Mucosa of rectum (tissue), 2 donors: ENCODE measurements around the gene FKBP1A.
"Not testable (repeated sequence)": the region's sequence is repeated elsewhere in the genome, so short reads cannot be mapped to it uniquely, and the experiment has no call there.

Experiments used
- H3K27ac ChIP-seq, 2 donors: one replicate each; pipeline ENCODE4 v1.7.0; 2013; ENCODE audit warnings: inconsistent platforms in 2 of 2, low read depth in 2 of 2, low read length in 2 of 2
- H3K27me3 ChIP-seq, 2 donors: one replicate each; pipeline ENCODE4 v1.7.0; 2013; ENCODE audit warnings: low read length in 2 of 2; ENCODE audit not compliant: control insufficient read depth in 2 of 2, insufficient read depth in 2 of 2
- H3K36me3 ChIP-seq, 2 donors: one replicate each; pipeline ENCODE4 v1.7.0; 2013; ENCODE audit warnings: low read length in 2 of 2; ENCODE audit not compliant: control insufficient read depth in 2 of 2, insufficient read depth in 2 of 2
- H3K4me1 ChIP-seq, 2 donors: one replicate each; pipeline ENCODE4 v1.7.0; 2013; ENCODE audit warnings: low read length in 2 of 2, mild to moderate bottlenecking in 1 of 2; ENCODE audit not compliant: control insufficient read depth in 2 of 2, insufficient read depth in 2 of 2
- H3K4me3 ChIP-seq, 2 donors: one replicate each; pipeline ENCODE4 v1.7.0; 2013; ENCODE audit warnings: low read length in 2 of 2
- H3K9ac ChIP-seq, 2 donors: one replicate each; pipeline ENCODE4 v1.7.0; 2013; ENCODE audit warnings: low read length in 2 of 2, low read depth in 1 of 2, mild to moderate bottlenecking in 1 of 2
- H3K9me3 ChIP-seq, 2 donors: one replicate each; pipeline ENCODE4 v1.7.0; 2013; ENCODE audit warnings: low read length in 2 of 2; ENCODE audit not compliant: control insufficient read depth in 2 of 2
- donor health status: healthy.
- donor health status: Normal muscosa, but diverticular disease.

The FKBP1A gene

DNA sequence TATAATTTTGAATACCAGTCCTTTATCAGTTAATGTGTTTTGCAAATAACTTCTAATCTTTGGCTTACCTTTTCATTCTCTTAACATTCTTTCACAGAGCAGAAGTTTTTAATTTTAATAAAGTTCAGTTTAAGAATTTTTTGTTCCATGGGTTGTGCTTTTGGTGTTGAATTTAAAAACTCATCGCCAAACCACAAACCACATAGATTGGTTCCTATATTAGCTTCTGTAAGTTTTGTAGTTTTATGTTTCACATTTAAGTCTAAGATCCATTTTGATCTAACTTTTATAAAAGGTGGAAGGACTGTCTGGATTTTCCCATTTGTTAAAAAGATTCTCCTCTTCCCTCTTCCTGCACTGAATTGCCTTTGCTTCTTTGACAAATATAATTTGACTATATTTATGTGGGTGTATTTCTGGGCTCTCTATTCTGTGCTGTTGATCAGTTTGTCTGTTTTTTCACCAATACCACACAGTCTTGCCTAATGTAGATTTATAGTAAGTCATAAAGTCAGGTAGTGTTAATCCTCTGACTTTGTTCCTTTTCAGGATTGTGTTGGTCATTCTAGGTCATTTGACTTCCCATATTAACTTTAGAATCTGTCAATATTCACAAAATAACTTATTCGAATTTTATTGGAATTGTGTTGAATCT, 46.4 kb downstream of the FKBP1A start:
- H3K9ac ChIP-seq, result no peak overlapping the region
- no peaks in the 10 kb centered on the region for H3K36me3 ChIP-seq
- H3K27me3 ChIP-seq, result no peaks in the 10 kb centered on the region
- H3K27ac ChIP-seq, result no peak overlapping the region
- H3K4me1 ChIP-seq, result no peaks in the 10 kb centered on the region
- no peaks in the 10 kb centered on the region for H3K9me3 ChIP-seq
- H3K4me3 ChIP-seq, result no peak overlapping the region

GRCh38 chr20:1345756-1346093, 47.1 kb downstream of the FKBP1A start:
- H3K9me3 ChIP-seq, result no peaks in the 10 kb centered on the region
- no peak overlapping the region for H3K9ac ChIP-seq
- H3K36me3 ChIP-seq, result no peaks in the 10 kb centered on the region
- H3K4me1 ChIP-seq, result no peaks in the 10 kb centered on the region
- no peaks in the 10 kb centered on the region for H3K27me3 ChIP-seq
- H3K27ac ChIP-seq, result no peak overlapping the region
- H3K4me3 ChIP-seq, result no peak overlapping the region

GRCh38 chr20:1345030-1345755, 47.7 kb downstream of the FKBP1A start:
- Histone ChIP-seq H3K27me3 (no peaks in the 10 kb centered on the region), H3K27ac (no peak overlapping the region), H3K36me3 (no peaks in the 10 kb centered on the region), H3K4me1 (no peaks in the 10 kb centered on the region), H3K9me3 (no peaks in the 10 kb centered on the region), H3K4me3 (no peak overlapping the region), H3K9ac (no peak overlapping the region)

- not testable (repeated sequence) for H3K4me3 ChIP-seq, H3K27me3 ChIP-seq, H3K9ac ChIP-seq, H3K27ac ChIP-seq, H3K9me3 ChIP-seq, H3K36me3 ChIP-seq, H3K4me1 ChIP-seq
Observed at GRCh38 chr20:1343446-1344124, 49.3 kb downstream of the FKBP1A start.

DNA sequence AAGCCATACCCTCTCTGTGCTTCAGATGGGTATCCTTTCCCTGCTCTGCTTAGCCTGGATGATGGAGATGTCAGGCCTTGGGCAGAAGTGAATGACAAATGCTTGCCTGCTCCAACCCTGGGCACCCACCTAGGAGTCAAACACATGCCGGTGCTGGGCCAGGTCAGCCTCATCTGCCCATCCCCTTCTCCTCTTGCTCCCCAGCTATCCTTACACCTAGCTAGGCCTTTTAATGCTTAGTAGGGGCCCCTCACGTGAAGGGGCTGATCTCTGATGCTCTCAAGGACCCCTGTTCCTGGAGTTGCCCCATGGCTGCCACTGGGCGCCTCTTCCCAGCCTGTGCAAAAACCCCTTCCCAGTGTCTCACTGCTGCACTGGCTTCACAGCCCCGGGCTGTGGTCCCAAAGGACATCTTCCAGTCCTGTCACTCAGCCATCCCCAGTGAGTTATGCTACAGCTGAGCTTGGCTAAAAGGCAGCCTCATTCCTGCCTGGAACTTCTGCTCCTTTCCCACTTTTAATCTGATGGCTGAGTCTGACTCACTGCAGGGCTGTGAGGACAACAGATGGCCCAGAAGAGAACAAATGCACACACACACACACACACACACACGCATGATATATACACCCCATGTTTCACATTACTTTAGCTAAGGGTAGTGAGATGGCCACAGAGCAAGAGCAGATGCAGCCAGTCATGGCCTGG, 51.1 kb downstream of the FKBP1A start:
- Histone ChIP-seq H3K4me1 (peaks cover 0 to 3% of the 10 kb centered on the region in 2 donors), H3K27me3 (no peaks in the 10 kb centered on the region), H3K9me3 (no peaks in the 10 kb centered on the region), H3K9ac (no peak overlapping the region), H3K4me3 (no peak overlapping the region), H3K36me3 (no peaks in the 10 kb centered on the region), H3K27ac (no peak overlapping the region)

- Histone ChIP-seq H3K9ac (no peak overlapping the region), H3K4me3 (no peak overlapping the region), H3K9me3 (no peaks in the 10 kb centered on the region), H3K4me1 (peaks cover 0 to 3% of the 10 kb centered on the region in 2 donors), H3K36me3 (no peaks in the 10 kb centered on the region), H3K27me3 (no peaks in the 10 kb centered on the region), H3K27ac (no peak overlapping the region)
Observed at GRCh38 chr20:1338801-1339200, 54.1 kb downstream of the FKBP1A start.

- peaks cover 0 to 3% of the 10 kb centered on the region in 2 donors for H3K4me1 ChIP-seq
- no peaks in the 10 kb centered on the region for H3K36me3 ChIP-seq
- H3K9ac ChIP-seq, result no peak overlapping the region
- no peak overlapping the region for H3K27ac ChIP-seq
- H3K9me3 ChIP-seq, result no peaks in the 10 kb centered on the region
- H3K4me3 ChIP-seq, result no peak overlapping the region
- no peaks in the 10 kb centered on the region for H3K27me3 ChIP-seq
Observed at GRCh38 chr20:1338096-1338495, 54.8 kb downstream of the FKBP1A start.

- Histone ChIP-seq H3K27me3 (no peaks in the 10 kb centered on the region), H3K9me3 (no peaks in the 10 kb centered on the region), H3K36me3 (no peaks in the 10 kb centered on the region), H3K9ac (no peak overlapping the region), H3K4me3 (no peak overlapping the region), H3K4me1 (peaks cover 0 to 3% of the 10 kb centered on the region in 2 donors), H3K27ac (no peak overlapping the region)
Observed at GRCh38 chr20:1337441-1337840, 55.4 kb downstream of the FKBP1A start.

DNA sequence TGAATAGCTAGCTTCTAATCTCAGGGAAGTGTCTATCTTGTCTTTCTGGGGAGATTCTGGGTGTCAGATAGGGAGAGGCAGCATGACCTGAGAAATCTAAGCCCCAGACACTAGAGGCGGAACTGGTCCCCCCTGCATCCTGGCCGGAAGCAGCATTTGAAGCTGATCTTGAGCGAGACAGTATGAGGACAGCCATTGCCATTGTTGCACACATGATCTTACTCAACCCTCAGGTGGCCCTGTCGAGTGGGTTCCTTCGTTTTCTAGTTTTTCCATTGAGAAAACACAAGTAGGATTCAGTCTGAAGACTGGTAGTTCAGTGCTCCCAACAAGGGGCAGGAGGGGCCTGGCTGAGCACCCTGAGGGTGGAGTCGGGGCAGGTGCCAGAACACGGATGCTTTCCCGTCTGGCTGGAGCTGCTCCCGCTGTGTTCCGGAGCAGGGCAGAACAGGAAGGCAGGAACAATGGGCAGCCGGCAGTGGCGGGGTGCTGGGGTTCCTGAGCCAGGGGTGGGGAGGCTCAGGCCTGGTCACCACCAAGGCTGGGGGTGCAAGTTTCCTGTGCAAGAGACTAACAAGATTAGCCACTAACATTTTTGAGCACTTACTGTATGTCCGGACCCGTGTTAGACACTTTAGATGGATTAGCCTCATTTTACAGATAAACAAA, 56.0 kb downstream of the FKBP1A start:
- H3K4me3 ChIP-seq, result no peak overlapping the region

More for the DNA sequence above, 56.0 kb downstream of the FKBP1A start:
- Histone ChIP-seq H3K9ac (no peak overlapping the region), H3K27ac (peak overlapping the region in 1 of 2 donors; percentile 28), H3K27me3 (no peaks in the 10 kb centered on the region), H3K36me3 (no peaks in the 10 kb centered on the region), H3K4me1 (peaks cover 0 to 3% of the 10 kb centered on the region in 2 donors), H3K9me3 (no peaks in the 10 kb centered on the region)
